Activated T-cell treated with anti-CD3 and anti-CD28 coated beads for 1 hour (primary cell): Measurements from ENCODE around the gene TNN.
"Not testable (repeated sequence)": the region's sequence is repeated elsewhere in the genome, so short reads cannot be mapped to it uniquely, and the experiment has no call there.

Experiments
- DNase-seq: peaks from one replicate; pipeline ENCODE4 v3.0.0-alpha.2; 2020; ENCODE audit warnings: low read depth

Gene TNN

GRCh38 chr1:175067362-175068106 lies at the start of gene TNN:
Gene TNN (plus strand): TSS chr1:175067833. CDS start chr1:175077419, 9,586 bp downstream.
- no peak for DNase-seq

- no peak for DNase-seq
Observed at GRCh38 chr1:175019524-175019923, 48.1 kb upstream of the TNN start.

GRCh38 chr1:175023043-175023921 lies 44.4 kb upstream of the TNN start, which contains the start of gene MRPS14:
Gene MRPS14 (minus strand): TSS chr1:175023425. CDS start chr1:175023408, 17 bp downstream.
- DNase-seq: peak; percentile 97

GRCh38 chr1:175023922-175024242 lies 43.8 kb upstream of the TNN start:
- not testable (repeated sequence) for DNase-seq

GRCh38 chr1:175024773-175025172 lies 42.9 kb upstream of the TNN start:
- DNase-seq: no peak

DNA sequence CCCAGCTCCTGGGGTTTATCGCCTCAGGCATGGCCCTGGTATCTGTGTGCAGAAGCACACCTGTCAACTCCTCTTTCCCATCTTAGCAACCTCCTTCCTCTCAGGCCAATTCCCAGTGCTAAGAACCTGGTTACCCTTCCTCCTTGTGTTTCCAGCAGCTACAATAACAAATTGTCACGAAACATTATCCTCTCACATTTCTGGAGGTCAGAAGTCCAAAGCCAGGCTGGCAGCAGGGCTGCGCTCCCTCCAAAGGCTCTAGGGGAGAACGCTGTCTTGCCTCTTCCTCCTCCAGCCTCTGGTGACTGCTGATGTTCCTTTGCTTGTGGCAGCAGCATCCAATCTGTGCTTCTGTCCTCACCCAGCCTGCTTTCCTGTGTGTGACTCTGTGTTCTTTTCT lies 33.7 kb upstream of the TNN start:
- DNase-seq: no peak

- DNase-seq: no peak
Observed at GRCh38 chr1:175034775-175035174, 32.9 kb upstream of the TNN start.

GRCh38 chr1:175035865-175036264 lies 31.8 kb upstream of the TNN start:
- DNase-seq: no peak

GRCh38 chr1:175036476-175036875 lies 31.2 kb upstream of the TNN start:
- DNase-seq: no peak

GRCh38 chr1:175037416-175037815 lies 30.2 kb upstream of the TNN start:
- DNase-seq: no peak

GRCh38 chr1:175040324-175040879 lies 27.2 kb upstream of the TNN start:
- DNase-seq: no peak

DNA sequence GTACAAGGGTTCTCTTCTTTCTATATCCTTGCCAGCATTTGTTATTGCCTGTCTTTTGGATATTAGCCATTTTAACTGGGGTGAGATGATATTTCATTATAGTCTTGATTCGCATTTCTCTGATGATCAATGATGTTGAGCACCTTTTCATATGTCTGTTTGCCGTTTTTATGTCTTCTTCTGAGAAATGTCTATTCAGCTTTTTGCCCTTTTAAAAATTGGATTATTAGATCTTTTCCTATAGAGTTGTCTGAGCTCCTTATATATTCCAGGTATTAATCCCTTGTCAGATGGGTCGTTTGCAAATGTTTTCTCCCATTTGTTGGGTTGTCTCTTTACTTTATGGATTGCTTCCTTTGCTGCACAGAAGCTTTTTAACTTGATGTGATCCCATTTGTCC lies 25.0 kb upstream of the TNN start:
- DNase-seq: no peak

DNA sequence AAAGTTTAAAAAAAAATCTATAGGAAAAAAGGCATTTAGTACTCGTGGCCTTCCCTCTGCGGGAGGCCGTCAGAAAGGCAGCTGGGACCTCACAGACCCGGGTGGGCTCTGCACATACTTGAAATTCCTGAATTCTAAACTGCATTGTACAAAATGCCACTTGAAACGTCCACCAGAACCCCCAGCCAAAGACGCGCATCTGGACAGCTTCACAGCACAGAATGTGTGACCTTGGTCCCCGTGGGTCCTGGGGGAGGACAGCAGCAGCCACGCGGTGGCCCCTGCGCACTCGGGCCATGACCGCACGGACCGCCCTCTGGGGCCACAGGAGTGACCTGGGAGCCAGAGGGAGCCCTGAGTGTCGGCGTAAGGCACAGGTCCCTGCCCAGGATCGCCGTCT lies 23.8 kb upstream of the TNN start:
- no peak for DNase-seq

GRCh38 chr1:175044591-175044990 lies 23.0 kb upstream of the TNN start:
- DNase-seq: not testable (repeated sequence)

DNA sequence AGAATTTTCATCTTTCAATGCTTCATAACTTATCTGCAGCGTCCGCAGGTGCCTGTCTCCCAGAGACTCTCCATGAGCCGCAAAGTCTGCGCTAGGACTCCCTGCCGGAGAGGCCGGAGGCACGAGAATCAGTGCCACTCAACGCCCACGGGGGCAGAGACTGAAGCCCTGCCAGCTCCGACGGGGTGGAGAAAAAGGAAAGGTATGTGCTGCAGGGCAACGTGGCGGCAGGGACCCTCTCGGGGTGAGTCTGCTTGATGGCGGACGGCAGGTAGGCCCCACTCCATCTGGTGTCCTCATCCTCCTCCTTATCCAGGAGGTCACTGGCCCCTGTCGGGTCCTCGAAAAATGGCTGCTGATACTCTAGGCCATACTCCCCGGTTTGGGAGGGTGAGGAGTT lies 22.5 kb upstream of the TNN start:
- DNase-seq: no peak

DNA sequence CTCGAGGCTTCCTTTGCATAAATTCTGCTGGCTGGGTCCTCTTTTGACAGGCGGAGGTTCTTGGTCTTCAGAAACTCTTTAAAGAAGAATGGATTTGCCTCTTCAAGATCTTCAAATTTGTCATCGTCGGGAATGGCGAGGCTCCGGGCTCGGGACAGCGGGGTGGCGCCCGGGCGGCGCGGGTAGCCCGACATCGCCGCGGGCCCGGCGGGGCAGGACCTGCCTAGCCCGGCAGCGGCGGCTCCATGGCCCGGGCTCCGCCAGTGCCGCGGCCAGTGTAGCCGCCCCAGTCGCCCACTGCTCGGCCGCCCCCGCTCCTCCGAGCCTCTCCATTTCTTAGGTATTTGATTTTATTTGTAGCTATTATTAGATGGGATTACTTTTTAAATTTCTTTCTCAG lies 22.1 kb upstream of the TNN start:
- no peak for DNase-seq

GRCh38 chr1:175050992-175051391 lies 16.6 kb upstream of the TNN start:
- no peak for DNase-seq

GRCh38 chr1:175054736-175055135 lies 12.9 kb upstream of the TNN start:
- DNase-seq: no peak

- DNase-seq: no peak
Observed at GRCh38 chr1:175062339-175062738, 5.3 kb upstream of the TNN start.

DNA sequence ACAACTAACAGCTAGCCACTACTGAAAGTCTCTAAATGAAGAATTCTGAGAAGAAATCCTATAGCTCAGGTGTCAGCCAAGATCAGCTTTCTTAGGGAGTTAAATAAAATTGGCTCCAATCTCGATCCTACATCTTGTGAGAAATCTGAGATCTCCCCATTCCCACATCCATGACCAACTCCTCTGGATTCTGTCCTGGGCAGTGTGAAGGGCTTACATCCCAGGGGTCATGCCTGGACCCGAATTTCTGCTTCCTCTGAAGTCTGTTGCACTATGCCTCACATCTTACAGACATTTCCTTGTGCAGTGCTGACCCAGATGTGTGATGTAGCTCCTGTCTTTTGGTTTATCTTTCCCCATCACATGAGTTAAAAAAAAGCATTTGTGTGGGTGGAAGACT lies 4.8 kb upstream of the TNN start:
- DNase-seq: no peak

DNA sequence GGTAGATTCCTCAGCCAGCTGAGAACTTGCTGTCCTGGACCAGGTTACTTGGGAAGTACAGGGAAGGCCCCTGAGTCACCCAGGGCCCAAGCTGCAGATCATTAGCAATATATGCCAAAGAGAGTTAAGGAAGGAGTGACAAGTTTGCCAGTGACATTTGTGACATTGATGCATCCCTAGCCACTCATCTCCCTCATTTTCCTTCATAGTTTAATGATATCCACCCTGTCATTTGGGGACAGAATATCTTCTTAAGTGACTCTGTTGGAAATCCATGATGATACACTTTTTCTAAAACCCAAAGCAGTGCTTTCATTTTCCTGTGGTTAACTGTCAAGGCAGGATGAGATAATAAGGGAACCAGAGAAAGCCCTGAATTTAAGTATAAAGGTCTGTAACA lies 3.2 kb downstream of the TNN start:
- no peak for DNase-seq

GRCh38 chr1:175071276-175071943 lies 3.8 kb downstream of the TNN start:
- no peak for DNase-seq
